Osteoblast (primary cell): ENCODE results near the gene SSPN. TPM values are rescaled to one million over a fixed set of nuclear protein-coding genes. Genes with fewer than 3 reads are reported as not detected.

ENCODE experiments used
- DNase-seq: peaks from one replicate; pipeline ENCODE4 v3.0.0; 2011; ENCODE audit warnings: low spot score, mixed read lengths; ENCODE audit not compliant: insufficient read length; ENCODE audit errors: missing footprints
- H2AFZ ChIP-seq: 2 replicates; pipeline ENCODE4 v1.6.0; 2011; ENCODE audit warnings: mild to moderate bottlenecking, low read length
- H3K27ac ChIP-seq: 2 replicates; pipeline ENCODE4 v1.5.1; 2011; ENCODE audit warnings: mild to moderate bottlenecking, low read depth, low read length, moderate library complexity
- H3K27me3 ChIP-seq: 2 replicates; pipeline ENCODE4 v1.6.0; 2012; ENCODE audit warnings: mild to moderate bottlenecking, control low read depth, inconsistent platforms, low read length, moderate library complexity; ENCODE audit not compliant: insufficient read depth
- H3K36me3 ChIP-seq: 2 replicates; pipeline ENCODE4 v1.5.1; 2011; ENCODE audit warnings: mild to moderate bottlenecking, low read length, control low read depth, moderate library complexity; ENCODE audit not compliant: insufficient read depth
- H3K4me1 ChIP-seq: 2 replicates; pipeline ENCODE4 v1.5.1; 2011; ENCODE audit warnings: mild to moderate bottlenecking, low read length, control low read depth, moderate library complexity; ENCODE audit not compliant: insufficient read depth
- H3K4me2 ChIP-seq: 2 replicates; pipeline ENCODE4 v1.6.0; 2011; ENCODE audit warnings: mild to moderate bottlenecking, low read length; ENCODE audit not compliant: insufficient read depth
- H3K4me3 ChIP-seq: fragments of 200-600 bp; sonication (generic); 3 replicates; pipeline ENCODE4 v1.5.1; 2012; ENCODE audit warnings: mild to moderate bottlenecking, low read length, inconsistent platforms; ENCODE audit not compliant: insufficient read depth
- H3K79me2 ChIP-seq: 2 replicates; pipeline ENCODE4 v1.6.0; 2012; ENCODE audit warnings: mild to moderate bottlenecking, low read length, control low read depth, inconsistent platforms; ENCODE audit not compliant: insufficient read depth
- H3K9me3 ChIP-seq: 2 replicates; pipeline ENCODE4 v1.5.1; 2011; ENCODE audit warnings: low read depth, low read length, control low read depth
- H4K20me1 ChIP-seq: 2 replicates; pipeline ENCODE4 v1.6.0; 2012; ENCODE audit warnings: mild to moderate bottlenecking, low read length, control low read depth; ENCODE audit not compliant: insufficient read depth
- total RNA-seq: library from RNA; depleted of rRNA; stranded (reverse); fragments of >200 nt; gene quantifications from 2 replicates; pipeline ENCODE4 v1.2.3, GENCODE V29; 2012
- TF ChIP-seq, protein P1 (sequence below): IDR thresholded peaks from 2 replicates; pipeline ENCODE4 v1.5.1; 2011; ENCODE audit warnings: mild to moderate bottlenecking, low read depth, low read length, moderate library complexity; ENCODE audit errors: extremely low read depth

SSPN gene
- total RNA-seq, 1 donor = 9.8 TPM

DNA sequence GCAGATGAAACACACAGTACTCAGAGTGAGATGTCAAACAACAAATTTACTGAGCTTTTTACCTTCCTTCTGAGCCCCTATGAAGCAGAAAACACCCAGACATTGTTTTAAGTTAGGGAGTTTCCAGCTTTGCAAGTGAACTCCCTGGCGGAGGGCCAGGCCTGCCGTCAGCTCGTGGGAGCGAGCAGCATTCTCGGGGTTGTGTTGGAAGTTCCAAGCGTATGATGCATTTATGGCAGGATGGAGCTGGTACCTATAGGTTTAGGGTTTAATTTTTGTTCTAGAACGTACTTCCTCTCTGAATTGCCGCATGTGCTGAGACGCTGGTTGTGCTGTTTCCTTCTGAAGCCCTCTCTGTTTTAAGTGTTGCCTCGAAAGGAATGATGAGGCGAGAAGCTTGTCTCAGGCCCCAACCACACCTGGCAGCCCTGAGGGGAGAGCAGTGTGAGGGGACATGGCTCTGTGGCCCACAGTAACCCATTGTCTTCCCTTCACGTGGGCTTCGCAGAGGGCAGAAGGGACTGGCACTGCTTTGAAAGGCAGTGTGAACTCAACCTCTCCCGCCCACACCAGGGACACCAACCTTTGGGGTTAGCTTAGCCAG lies 76.6 kb downstream of the SSPN start:
- peak overlapping the region; percentile 75 for H3K27ac ChIP-seq
- H4K20me1 ChIP-seq = no peaks in the 10 kb centered on the region
- H3K9me3 ChIP-seq = no peaks in the 10 kb centered on the region
- H3K4me1 ChIP-seq = peaks cover 49% of the 10 kb centered on the region
- TF ChIP-seq, protein P1, sequence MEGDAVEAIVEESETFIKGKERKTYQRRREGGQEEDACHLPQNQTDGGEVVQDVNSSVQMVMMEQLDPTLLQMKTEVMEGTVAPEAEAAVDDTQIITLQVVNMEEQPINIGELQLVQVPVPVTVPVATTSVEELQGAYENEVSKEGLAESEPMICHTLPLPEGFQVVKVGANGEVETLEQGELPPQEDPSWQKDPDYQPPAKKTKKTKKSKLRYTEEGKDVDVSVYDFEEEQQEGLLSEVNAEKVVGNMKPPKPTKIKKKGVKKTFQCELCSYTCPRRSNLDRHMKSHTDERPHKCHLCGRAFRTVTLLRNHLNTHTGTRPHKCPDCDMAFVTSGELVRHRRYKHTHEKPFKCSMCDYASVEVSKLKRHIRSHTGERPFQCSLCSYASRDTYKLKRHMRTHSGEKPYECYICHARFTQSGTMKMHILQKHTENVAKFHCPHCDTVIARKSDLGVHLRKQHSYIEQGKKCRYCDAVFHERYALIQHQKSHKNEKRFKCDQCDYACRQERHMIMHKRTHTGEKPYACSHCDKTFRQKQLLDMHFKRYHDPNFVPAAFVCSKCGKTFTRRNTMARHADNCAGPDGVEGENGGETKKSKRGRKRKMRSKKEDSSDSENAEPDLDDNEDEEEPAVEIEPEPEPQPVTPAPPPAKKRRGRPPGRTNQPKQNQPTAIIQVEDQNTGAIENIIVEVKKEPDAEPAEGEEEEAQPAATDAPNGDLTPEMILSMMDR = no peak
- no peaks in the 10 kb centered on the region for H3K36me3 ChIP-seq
- no peak overlapping the region for H2AFZ ChIP-seq
- DNase-seq = peak; percentile 58
- H3K79me2 ChIP-seq = no peaks in the 10 kb centered on the region
- H3K4me2 ChIP-seq = peak overlapping the region; percentile 26
- H3K27me3 ChIP-seq = no peaks in the 10 kb centered on the region
- H3K4me3 ChIP-seq = no peak overlapping the region

DNA sequence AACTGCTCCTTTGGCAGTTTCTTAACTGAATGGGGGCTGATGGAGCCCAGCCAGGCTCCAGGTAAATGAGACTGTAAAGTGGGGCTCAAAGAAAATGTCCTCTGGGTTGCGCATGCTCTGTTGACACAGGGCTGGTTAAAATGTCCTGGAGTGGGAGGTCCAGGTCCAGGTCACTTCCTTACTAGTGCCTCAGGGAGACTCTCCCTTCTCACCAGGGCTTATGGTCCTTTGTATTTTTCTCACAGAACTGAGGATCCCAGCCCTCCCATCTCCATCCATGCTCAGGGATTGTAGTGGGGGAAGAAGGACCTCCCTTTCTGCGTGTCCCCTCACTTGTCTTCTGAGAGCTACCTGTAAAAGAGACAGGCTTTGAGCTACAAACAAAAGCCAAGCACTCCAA lies 77.5 kb downstream of the SSPN start:
- Histone ChIP-seq H3K4me1 (peaks cover 58% of the 10 kb centered on the region), H2AFZ (no peak overlapping the region), H3K36me3 (no peaks in the 10 kb centered on the region), H3K4me3 (no peak overlapping the region), H3K79me2 (no peaks in the 10 kb centered on the region), H3K4me2 (no peak overlapping the region), H3K9me3 (no peaks in the 10 kb centered on the region), H3K27me3 (no peaks in the 10 kb centered on the region), H3K27ac (no peak overlapping the region), H4K20me1 (no peaks in the 10 kb centered on the region)
- TF ChIP-seq, protein P1 = no peak
- DNase-seq = no peak

DNA sequence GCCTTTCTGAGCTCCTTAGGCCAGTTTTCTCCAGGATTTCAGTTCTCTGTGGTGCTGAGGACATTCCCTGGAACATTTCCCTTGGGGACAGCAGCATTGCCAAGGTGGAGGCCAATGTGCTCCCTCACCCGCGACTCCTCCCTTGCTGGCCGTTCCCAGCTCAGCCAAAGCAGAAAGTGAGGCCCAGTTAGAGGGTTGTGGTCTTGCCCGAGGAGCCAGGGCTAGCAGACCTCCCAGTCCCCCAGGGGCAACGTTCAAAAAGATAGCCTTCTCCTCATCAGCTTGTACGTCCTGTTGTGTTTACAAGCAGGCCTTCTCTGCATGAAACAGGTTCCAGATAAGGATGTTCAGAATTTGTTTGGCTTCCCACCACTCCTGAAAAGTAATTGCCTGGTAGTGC lies 78.4 kb downstream of the SSPN start:
- no peaks in the 10 kb centered on the region for H3K36me3 ChIP-seq
- no peaks in the 10 kb centered on the region for H4K20me1 ChIP-seq
- DNase-seq = no peak
- no peak overlapping the region for H3K4me3 ChIP-seq
- H3K79me2 ChIP-seq = no peaks in the 10 kb centered on the region
- H3K4me2 ChIP-seq = peak overlapping the region; percentile 43
- no peaks in the 10 kb centered on the region for H3K9me3 ChIP-seq
- TF ChIP-seq, protein P1 = no peak
- peaks cover 64% of the 10 kb centered on the region for H3K4me1 ChIP-seq
- peak overlapping the region; percentile 82 for H3K27ac ChIP-seq
- H3K27me3 ChIP-seq = no peaks in the 10 kb centered on the region
- no peak overlapping the region for H2AFZ ChIP-seq

DNA sequence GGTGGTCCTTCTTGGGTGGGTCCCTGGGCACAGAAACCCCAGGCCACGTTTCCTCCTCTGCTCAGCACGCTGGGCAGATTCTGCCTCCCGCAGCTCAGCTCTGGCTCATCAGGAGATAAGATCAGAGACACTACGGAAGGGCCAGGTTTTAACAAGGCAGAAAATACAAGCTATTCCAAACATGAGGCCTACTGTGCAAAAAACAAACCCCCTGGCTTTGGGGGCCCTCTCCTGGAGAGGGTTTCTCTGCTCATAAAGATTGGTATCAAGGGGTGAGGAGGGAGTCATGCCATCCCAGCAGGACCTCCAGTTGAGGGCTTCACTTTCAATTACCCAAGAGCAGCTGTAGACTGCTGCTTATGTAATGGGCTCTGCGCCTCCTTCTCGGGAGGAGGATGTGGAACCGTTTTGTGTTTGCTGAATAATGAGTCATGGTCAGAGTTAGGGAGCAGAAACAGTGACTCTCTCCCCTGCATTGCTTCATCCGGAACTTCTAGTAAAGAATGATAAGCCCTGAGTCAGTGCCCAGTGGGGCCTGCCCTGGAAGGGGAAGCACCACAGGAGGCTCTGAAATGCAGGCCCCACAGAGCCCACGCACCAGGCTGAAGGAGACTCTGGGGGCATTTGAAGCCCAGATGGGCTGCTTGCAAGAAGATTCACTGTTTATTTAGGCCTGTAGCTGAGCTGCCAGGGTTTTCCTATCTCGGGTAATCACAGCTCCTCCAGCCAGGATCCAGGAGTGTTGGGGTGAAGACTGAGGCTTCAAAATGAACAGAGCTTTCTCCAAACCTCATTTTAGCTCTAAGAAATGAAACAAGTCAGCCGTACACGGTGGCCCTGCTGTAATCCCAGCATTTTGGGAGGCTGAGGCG lies 79.3 kb downstream of the SSPN start:
- H2AFZ ChIP-seq = peak overlapping the region; percentile 7
- DNase-seq = peak; percentile 76
- H3K27ac ChIP-seq = peak overlapping the region; percentile 91
- H3K79me2 ChIP-seq = no peaks in the 10 kb centered on the region
- H3K9me3 ChIP-seq = no peaks in the 10 kb centered on the region
- H3K36me3 ChIP-seq = no peaks in the 10 kb centered on the region
- TF ChIP-seq, protein P1 = peak; percentile 39
- peak overlapping the region; percentile 5 for H3K4me3 ChIP-seq
- peaks cover 64% of the 10 kb centered on the region for H3K4me1 ChIP-seq
- H3K4me2 ChIP-seq = peak overlapping the region; percentile 43
- no peaks in the 10 kb centered on the region for H4K20me1 ChIP-seq
- no peaks in the 10 kb centered on the region for H3K27me3 ChIP-seq
